ENCODE data around the gene ETFBKMT. TPM values are rescaled to one million over a fixed set of nuclear protein-coding genes. Genes with fewer than 3 reads are reported as not detected.

ETFBKMT gene
- polyA plus RNA-seq, 1 experiment = 2.1 TPM

DNA sequence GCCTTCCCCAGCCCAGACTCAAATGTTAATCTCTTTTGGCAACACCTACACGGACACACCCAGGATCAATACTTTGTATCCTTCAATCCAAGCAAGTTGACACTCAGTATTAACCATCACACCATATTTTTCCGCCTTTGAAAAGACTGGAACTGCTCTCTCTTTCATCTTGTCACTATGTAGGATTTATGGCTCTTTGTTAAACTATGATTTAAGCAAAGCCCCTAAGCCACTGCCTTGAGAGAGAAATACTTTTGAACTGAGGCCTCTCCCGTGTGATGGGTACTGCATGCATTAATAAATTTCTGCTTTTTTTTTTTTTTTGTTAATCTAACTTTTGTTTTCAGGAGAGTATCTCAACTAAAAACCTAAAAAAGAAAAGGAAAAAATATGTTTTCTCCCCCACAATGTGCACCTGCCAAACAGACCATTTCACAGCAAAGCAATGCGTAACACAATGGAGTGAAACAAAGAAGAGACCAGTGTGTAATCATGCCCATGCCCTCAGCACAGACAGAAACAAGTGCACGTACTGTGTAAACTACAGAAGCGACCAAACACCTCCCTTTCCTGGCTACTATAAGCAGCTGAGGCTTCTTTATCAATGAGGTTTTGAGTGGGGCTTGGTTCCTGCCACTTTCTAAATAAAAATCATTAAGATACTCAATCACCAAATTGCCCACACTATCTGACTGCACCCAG is 28.3 kb upstream of the ETFBKMT start:
- ChIA-PET CTCF (interaction anchor here (1.5 to 2.0 kb wide), 2 partner anchors 227 to 228 kb away, joined by 3 to 12 read pairs; no protein-coding TSS in a partner anchor), POLR2A (no interaction called here)
- Histone ChIP-seq H3K4me3 (ENCODE audit: low read depth, low read length) (no peak overlapping the region), H3K27ac (ENCODE audit: low read depth, low read length) (no peak overlapping the region), H3K9me3 (ENCODE audit: control insufficient read depth, insufficient read depth, low read length) (no peaks in the 10 kb centered on the region), H3K27me3 (ENCODE audit: control insufficient read depth, insufficient read depth, low read length) (no peaks in the 10 kb centered on the region)
- TF ChIP-seq, protein P1, sequence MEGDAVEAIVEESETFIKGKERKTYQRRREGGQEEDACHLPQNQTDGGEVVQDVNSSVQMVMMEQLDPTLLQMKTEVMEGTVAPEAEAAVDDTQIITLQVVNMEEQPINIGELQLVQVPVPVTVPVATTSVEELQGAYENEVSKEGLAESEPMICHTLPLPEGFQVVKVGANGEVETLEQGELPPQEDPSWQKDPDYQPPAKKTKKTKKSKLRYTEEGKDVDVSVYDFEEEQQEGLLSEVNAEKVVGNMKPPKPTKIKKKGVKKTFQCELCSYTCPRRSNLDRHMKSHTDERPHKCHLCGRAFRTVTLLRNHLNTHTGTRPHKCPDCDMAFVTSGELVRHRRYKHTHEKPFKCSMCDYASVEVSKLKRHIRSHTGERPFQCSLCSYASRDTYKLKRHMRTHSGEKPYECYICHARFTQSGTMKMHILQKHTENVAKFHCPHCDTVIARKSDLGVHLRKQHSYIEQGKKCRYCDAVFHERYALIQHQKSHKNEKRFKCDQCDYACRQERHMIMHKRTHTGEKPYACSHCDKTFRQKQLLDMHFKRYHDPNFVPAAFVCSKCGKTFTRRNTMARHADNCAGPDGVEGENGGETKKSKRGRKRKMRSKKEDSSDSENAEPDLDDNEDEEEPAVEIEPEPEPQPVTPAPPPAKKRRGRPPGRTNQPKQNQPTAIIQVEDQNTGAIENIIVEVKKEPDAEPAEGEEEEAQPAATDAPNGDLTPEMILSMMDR (IDR thresholded peaks at IDR 0.05; ENCODE audit: low read depth, low read length) = no peak
- DNase-seq (ENCODE audit: low read depth, low spot score) = no peak

GRCh38 chr12:31631809-31632208 is 27.7 kb upstream of the ETFBKMT start:
- CTCF ChIA-PET = interaction anchor here (0.6 to 2.0 kb wide), 3 partner anchors 227 to 913 kb away, joined by 3 to 12 read pairs (median 3); no protein-coding TSS in a partner anchor
- POLR2A ChIA-PET = no interaction called here
- H3K4me3 ChIP-seq (ENCODE audit: low read depth, low read length) = no peak overlapping the region
- no peak overlapping the region for H3K27ac ChIP-seq (ENCODE audit: low read depth, low read length)
- no peaks in the 10 kb centered on the region for H3K9me3 ChIP-seq (ENCODE audit: control insufficient read depth, insufficient read depth, low read length)
- DNase-seq (ENCODE audit: low read depth, low spot score) = no peak
- TF ChIP-seq, protein P1 (IDR thresholded peaks at IDR 0.05; ENCODE audit: low read depth, low read length) = no peak
- no peaks in the 10 kb centered on the region for H3K27me3 ChIP-seq (ENCODE audit: control insufficient read depth, insufficient read depth, low read length)

DNA sequence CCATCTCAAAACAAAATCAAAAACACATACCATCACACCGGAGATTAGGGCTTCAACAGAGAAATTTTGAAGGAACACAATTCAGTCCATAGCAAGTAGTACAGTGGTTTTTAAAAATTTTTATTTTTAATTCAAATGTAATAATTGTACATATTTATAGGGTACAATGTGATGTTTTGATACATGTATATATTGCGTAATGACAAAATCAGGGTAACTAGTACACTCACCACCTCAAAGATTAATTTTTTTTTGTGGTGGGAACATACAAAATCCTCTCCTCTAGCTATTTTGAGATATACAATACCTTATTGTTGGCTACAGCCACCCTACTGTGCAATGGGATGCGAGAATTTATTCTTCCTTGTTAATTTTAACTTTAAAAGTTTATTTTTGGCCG is 26.0 kb upstream of the ETFBKMT start:
- Histone ChIP-seq H3K4me3 (ENCODE audit: low read depth, low read length) (no peak overlapping the region), H3K9me3 (ENCODE audit: control insufficient read depth, insufficient read depth, low read length) (no peaks in the 10 kb centered on the region), H3K27ac (ENCODE audit: low read depth, low read length) (no peak overlapping the region), H3K27me3 (ENCODE audit: control insufficient read depth, insufficient read depth, low read length) (no peaks in the 10 kb centered on the region)
- ChIA-PET POLR2A (no interaction called here), CTCF (interaction anchor here (0.7 to 3.4 kb wide), 2 partner anchors 230 to 395 kb away, joined by 3 to 76 read pairs; no protein-coding TSS in a partner anchor)
- TF ChIP-seq, protein P1 (IDR thresholded peaks at IDR 0.05; ENCODE audit: low read depth, low read length) = no peak
- DNase-seq (ENCODE audit: low read depth, low spot score) = no peak

GRCh38 chr12:31634620-31635019 is 24.9 kb upstream of the ETFBKMT start:
- TF ChIP-seq, protein P1 (IDR thresholded peaks at IDR 0.05; ENCODE audit: low read depth, low read length) = no peak
- H3K27me3 ChIP-seq (ENCODE audit: control insufficient read depth, insufficient read depth, low read length) = peaks cover 1% of the 10 kb centered on the region
- no peak for DNase-seq (ENCODE audit: low read depth, low spot score)
- ChIA-PET CTCF (interaction anchor here (0.7 to 3.4 kb wide), 3 partner anchors 11 to 290 kb away, joined by 3 to 76 read pairs (median 4); no protein-coding TSS in a partner anchor), POLR2A (no interaction called here)
- no peak overlapping the region for H3K27ac ChIP-seq (ENCODE audit: low read depth, low read length)
- no peaks in the 10 kb centered on the region for H3K9me3 ChIP-seq (ENCODE audit: control insufficient read depth, insufficient read depth, low read length)
- H3K4me3 ChIP-seq (ENCODE audit: low read depth, low read length) = no peak overlapping the region

DNA sequence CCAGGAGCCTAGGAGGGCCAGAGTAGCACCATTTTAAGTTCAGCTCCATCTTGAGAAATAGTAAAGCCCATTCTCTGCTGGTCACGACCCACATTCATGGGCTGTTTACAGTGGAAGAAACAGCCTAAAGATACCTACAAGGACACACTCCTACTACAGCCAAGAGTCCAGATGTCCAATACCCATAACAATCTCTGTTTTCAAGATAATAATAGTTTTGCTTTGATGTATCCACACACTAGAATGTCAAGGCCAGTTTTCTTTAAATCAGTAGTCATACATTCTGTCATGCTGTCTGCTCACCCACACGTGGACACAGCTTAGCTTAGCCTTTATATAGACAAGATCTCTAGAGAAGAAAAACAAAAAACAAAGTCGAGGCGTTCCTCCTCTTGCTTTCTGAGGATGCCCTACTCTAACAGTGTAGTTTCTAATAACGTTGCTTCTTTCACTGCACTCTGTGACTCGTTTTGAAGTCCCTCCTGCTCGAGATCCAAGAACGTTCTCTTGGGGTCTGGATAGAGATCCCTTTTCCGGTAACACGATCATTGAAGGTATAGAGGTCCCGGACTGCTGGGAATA is 17.9 kb upstream of the ETFBKMT start:
- Histone ChIP-seq H3K27ac (ENCODE audit: low read depth, low read length) (no peak overlapping the region), H3K9me3 (ENCODE audit: control insufficient read depth, insufficient read depth, low read length) (no peaks in the 10 kb centered on the region), H3K27me3 (ENCODE audit: control insufficient read depth, insufficient read depth, low read length) (peaks cover 6% of the 10 kb centered on the region), H3K4me3 (ENCODE audit: low read depth, low read length) (no peak overlapping the region)
- TF ChIP-seq, protein P1 (IDR thresholded peaks at IDR 0.05; ENCODE audit: low read depth, low read length) = no peak
- POLR2A ChIA-PET = no interaction called here
- DNase-seq (ENCODE audit: low read depth, low spot score) = no peak
- CTCF ChIA-PET = interaction anchor here (1.5 to 2.5 kb wide), 2 partner anchors 12 to 238 kb away, joined by 5 to 10 read pairs; no protein-coding TSS in a partner anchor
